Liver (tissue), 9 donors: ENCODE measurements around the gene NCKIPSD. TPM values are rescaled to one million over a fixed set of nuclear protein-coding genes. Genes with fewer than 3 reads are reported as not detected.

Source experiments
- DNase-seq: peaks from one replicate; pipeline ENCODE4 v3.0.0-alpha.2; 2017; ENCODE audit warnings: low spot score
- H3K27ac ChIP-seq, 2 donors: one replicate each; pipeline ENCODE4 v1.7.0; 2013; ENCODE audit warnings: inconsistent platforms in 2 of 2, low read length in 2 of 2, control low read depth in 1 of 2, low read depth in 1 of 2, mild to moderate bottlenecking in 1 of 2
- H3K27me3 ChIP-seq, 4 donors: one replicate each; pipeline versions ENCODE4 v1.6.1 to v1.7.0; 2013; ENCODE audit warnings: low read length in 3 of 4, inconsistent platforms in 1 of 4, mild to moderate bottlenecking in 1 of 4, moderate library complexity in 1 of 4; ENCODE audit not compliant: control insufficient read depth in 4 of 4, insufficient read depth in 4 of 4
- H3K36me3 ChIP-seq, 4 donors: one replicate each; pipeline versions ENCODE4 v1.6.1 to v1.7.0; 2013; ENCODE audit warnings: low read length in 3 of 4, mild to moderate bottlenecking in 3 of 4, low read depth in 1 of 4, moderate library complexity in 1 of 4; ENCODE audit not compliant: control insufficient read depth in 4 of 4, insufficient read depth in 3 of 4
- H3K4me1 ChIP-seq, 4 donors: one replicate each; pipeline versions ENCODE4 v1.6.1 to v1.7.0; 2013; ENCODE audit warnings: low read length in 3 of 4, mild to moderate bottlenecking in 3 of 4, moderate library complexity in 1 of 4; ENCODE audit not compliant: control insufficient read depth in 4 of 4, insufficient read depth in 4 of 4
- H3K4me3 ChIP-seq, 3 donors: one replicate each; pipeline versions ENCODE4 v1.6.1 to v1.7.0; 2013; ENCODE audit warnings: low read length in 3 of 3, control low read depth in 1 of 3, low read depth in 1 of 3, mild to moderate bottlenecking in 1 of 3
- H3K9ac ChIP-seq, 2 donors: one replicate each; pipeline ENCODE4 v1.7.0; 2013; ENCODE audit warnings: low read length in 2 of 2, mild to moderate bottlenecking in 2 of 2, moderate library complexity in 2 of 2, control low read depth in 1 of 2, low read depth in 1 of 2
- H3K9me3 ChIP-seq, 4 donors: one replicate each; pipeline versions ENCODE4 v1.6.1 to v1.7.0; 2013; ENCODE audit warnings: low read length in 3 of 4; ENCODE audit not compliant: control insufficient read depth in 4 of 4
- EGR1 ChIP-seq, 2 donors: IDR thresholded peaks; 2 replicates each; pipeline ENCODE4 v1.6.1; 2016 to 2018; ENCODE audit warnings: antibody characterized with exemption in 2 of 2, low read depth in 2 of 2
- FOXA1 ChIP-seq: IDR thresholded peaks from 2 replicates; pipeline ENCODE4 v1.6.1; 2016; ENCODE audit warnings: antibody characterized with exemption
- FOXA2 ChIP-seq: IDR thresholded peaks from 2 replicates; pipeline ENCODE4 v1.6.1; 2016; ENCODE audit warnings: antibody characterized with exemption
- GABPA ChIP-seq, 2 donors: IDR thresholded peaks in 1 of 2; conservative IDR thresholded peaks in 1 of 2; 2 replicates each; pipeline ENCODE4 v1.6.1; 2016; ENCODE audit warnings: antibody characterized with exemption in 2 of 2, mild to moderate bottlenecking in 1 of 2, moderate library complexity in 1 of 2
- HNF4A ChIP-seq, 2 donors: conservative IDR thresholded peaks; 2 replicates each; pipeline ENCODE4 v1.6.1; 2016; ENCODE audit warnings: antibody characterized with exemption in 2 of 2, mild to moderate bottlenecking in 2 of 2
- HNF4G ChIP-seq: IDR thresholded peaks from 2 replicates; pipeline ENCODE4 v1.6.1; 2016; ENCODE audit warnings: antibody characterized with exemption
- NR2F2 ChIP-seq: IDR thresholded peaks from 2 replicates; pipeline ENCODE4 v1.6.1; 2016; ENCODE audit warnings: antibody characterized with exemption
- RAD21 ChIP-seq, 2 donors: IDR thresholded peaks; 2 replicates each; pipeline ENCODE4 v1.6.1; 2016; ENCODE audit warnings: antibody characterized with exemption in 2 of 2, mild to moderate bottlenecking in 2 of 2
- RXRA ChIP-seq, 2 donors: IDR thresholded peaks; 2 replicates each; pipeline ENCODE4 v1.6.1; 2017 to 2018; ENCODE audit warnings: antibody characterized with exemption in 2 of 2, mild to moderate bottlenecking in 1 of 2
- SP1 ChIP-seq: IDR thresholded peaks from 2 replicates; pipeline ENCODE4 v1.6.1; 2018; ENCODE audit warnings: antibody characterized with exemption, mild to moderate bottlenecking
- TAF1 ChIP-seq: conservative IDR thresholded peaks from 2 replicates; pipeline ENCODE4 v1.6.1; 2016; ENCODE audit warnings: antibody characterized with exemption, mild to moderate bottlenecking
- YY1 ChIP-seq: IDR thresholded peaks from 2 replicates; pipeline ENCODE4 v1.6.1; 2016; ENCODE audit warnings: antibody characterized with exemption, mild to moderate bottlenecking
- WGBS: extraction: QIAGEN DNeasy Blood & Tissue Kit; methylation state at CpG from one replicate; pipeline ENCODE4 v1.1.7; 2013; 5-methylcytosine and 5-hydroxymethylcytosine counted together
- polyA plus RNA-seq, 2 donors: library from polyadenylated mRNA; stranded (reverse) in 1 of 2; unstranded in 1 of 2; fragments of 200-250 nt in 1 of 2; fragments of >200 nt in 1 of 2; fragmentation: Nextera tagmentation in 1 of 2; extraction: Ambion mirVana in 1 of 2; gene quantifications; one replicate each; pipeline versions ENCODE4 v1.2.1 to v1.2.3, GENCODE V29; 2013 to 2015
- total RNA-seq, 2 donors: library from RNA; depleted of rRNA; stranded (reverse); fragments of >200 nt; gene quantifications; one replicate each; pipeline ENCODE4 v1.2.3, GENCODE V29; 2014
- TF ChIP-seq, protein P1 (sequence below): IDR thresholded peaks from 2 replicates; pipeline ENCODE4 v1.6.1; 2016; ENCODE audit warnings: antibody characterized with exemption
- TF ChIP-seq, protein P2 (sequence below): IDR thresholded peaks from 2 replicates; pipeline ENCODE4 v1.6.1; 2016; ENCODE audit warnings: antibody characterized with exemption, mild to moderate bottlenecking
- TF ChIP-seq, protein P3 (sequence below): fragments of 150-350 bp; IDR thresholded peaks from 2 replicates; pipeline ENCODE4 v1.5.1; 2017; ENCODE audit warnings: improper control_type of control experiment, low read depth, low read length; ENCODE audit not compliant: missing input control
- TF ChIP-seq, protein P4 (sequence below): IDR thresholded peaks from 2 replicates; pipeline ENCODE4 v1.6.1; 2016; ENCODE audit warnings: antibody characterized with exemption
- donor health status: healthy.
- donor health status: healthy.
- donor health status: healthy.
- donor health status: healthy.
- donor health status: healthy.

The NCKIPSD gene
- total and polyA plus RNA-seq, 4 donors: 5.9 to 12.9 (median 8.7) TPM

DNA sequence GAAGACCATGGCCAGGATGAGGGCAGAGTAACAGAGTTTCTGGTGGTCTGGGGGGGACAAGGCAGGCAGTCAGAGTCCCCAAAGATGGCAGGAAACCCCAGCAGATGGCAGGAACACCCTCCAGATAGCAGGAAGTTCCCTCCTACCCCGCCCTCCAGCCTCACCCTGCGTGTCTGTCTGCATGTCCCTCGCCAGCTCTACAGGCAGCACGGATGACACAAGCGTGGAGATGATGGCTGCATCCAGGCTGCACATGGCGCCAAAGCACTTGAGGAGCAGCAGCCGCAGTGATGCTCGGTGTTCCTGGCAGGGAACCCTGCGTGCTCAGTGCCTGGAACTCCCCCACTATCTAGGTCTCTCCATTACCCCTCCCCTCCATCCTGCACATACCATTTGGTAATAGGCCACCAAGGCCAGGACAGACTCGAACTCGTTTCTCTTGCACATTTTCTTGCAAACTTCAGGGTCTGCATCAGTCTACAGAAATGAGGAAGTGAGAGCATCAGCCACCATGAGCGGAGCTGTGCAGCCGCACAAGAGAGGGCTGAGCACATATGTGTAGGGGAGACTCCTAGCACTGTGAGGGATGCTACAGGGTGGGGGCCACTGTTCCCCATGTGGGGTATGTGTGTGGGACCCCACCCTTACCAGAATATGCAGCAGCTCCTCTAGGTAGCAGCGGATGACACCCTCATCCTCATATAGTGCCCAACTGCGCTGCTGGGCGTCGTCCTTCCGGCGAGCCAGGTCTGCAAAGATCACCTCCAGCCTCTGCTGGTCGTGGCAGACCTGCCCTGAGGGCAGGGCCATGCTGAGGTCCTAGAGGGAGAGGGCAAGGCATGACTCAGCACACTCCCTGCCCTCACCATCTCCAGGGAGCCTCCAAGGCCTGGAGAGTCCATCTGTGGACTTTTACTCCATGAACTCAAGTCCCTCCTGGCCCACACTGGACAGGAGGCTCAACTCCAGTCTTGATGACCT is 6.0 kb downstream of the NCKIPSD start:
- Histone ChIP-seq H3K27ac (no peak overlapping the region), H3K9ac (no peak overlapping the region), H3K4me3 (no peak overlapping the region), H3K36me3 (peaks cover 12 to 56% (median 20%) of the 10 kb centered on the region in 4 donors), H3K27me3 (no peaks in the 10 kb centered on the region), H3K4me1 (peaks cover 2 to 20% (median 16%) of the 10 kb centered on the region in 4 donors), H3K9me3 (no peaks in the 10 kb centered on the region)
- 93% methylated on average over 20 of the region's 20 CpGs for WGBS
- TF ChIP-seq HNF4A (conservative IDR thresholded peaks at IDR 0.05) (no peak), RAD21 (IDR thresholded peaks at IDR 0.05) (no peak), HNF4G (no peak), SP1 (no peak), NR2F2 (no peak), YY1 (no peak)
- TF ChIP-seq, protein P1, sequence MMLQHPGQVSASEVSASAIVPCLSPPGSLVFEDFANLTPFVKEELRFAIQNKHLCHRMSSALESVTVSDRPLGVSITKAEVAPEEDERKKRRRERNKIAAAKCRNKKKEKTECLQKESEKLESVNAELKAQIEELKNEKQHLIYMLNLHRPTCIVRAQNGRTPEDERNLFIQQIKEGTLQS: no peak
- TF ChIP-seq, protein P2, sequence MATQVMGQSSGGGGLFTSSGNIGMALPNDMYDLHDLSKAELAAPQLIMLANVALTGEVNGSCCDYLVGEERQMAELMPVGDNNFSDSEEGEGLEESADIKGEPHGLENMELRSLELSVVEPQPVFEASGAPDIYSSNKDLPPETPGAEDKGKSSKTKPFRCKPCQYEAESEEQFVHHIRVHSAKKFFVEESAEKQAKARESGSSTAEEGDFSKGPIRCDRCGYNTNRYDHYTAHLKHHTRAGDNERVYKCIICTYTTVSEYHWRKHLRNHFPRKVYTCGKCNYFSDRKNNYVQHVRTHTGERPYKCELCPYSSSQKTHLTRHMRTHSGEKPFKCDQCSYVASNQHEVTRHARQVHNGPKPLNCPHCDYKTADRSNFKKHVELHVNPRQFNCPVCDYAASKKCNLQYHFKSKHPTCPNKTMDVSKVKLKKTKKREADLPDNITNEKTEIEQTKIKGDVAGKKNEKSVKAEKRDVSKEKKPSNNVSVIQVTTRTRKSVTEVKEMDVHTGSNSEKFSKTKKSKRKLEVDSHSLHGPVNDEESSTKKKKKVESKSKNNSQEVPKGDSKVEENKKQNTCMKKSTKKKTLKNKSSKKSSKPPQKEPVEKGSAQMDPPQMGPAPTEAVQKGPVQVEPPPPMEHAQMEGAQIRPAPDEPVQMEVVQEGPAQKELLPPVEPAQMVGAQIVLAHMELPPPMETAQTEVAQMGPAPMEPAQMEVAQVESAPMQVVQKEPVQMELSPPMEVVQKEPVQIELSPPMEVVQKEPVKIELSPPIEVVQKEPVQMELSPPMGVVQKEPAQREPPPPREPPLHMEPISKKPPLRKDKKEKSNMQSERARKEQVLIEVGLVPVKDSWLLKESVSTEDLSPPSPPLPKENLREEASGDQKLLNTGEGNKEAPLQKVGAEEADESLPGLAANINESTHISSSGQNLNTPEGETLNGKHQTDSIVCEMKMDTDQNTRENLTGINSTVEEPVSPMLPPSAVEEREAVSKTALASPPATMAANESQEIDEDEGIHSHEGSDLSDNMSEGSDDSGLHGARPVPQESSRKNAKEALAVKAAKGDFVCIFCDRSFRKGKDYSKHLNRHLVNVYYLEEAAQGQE: no peak
- DNase-seq: no peak

DNA sequence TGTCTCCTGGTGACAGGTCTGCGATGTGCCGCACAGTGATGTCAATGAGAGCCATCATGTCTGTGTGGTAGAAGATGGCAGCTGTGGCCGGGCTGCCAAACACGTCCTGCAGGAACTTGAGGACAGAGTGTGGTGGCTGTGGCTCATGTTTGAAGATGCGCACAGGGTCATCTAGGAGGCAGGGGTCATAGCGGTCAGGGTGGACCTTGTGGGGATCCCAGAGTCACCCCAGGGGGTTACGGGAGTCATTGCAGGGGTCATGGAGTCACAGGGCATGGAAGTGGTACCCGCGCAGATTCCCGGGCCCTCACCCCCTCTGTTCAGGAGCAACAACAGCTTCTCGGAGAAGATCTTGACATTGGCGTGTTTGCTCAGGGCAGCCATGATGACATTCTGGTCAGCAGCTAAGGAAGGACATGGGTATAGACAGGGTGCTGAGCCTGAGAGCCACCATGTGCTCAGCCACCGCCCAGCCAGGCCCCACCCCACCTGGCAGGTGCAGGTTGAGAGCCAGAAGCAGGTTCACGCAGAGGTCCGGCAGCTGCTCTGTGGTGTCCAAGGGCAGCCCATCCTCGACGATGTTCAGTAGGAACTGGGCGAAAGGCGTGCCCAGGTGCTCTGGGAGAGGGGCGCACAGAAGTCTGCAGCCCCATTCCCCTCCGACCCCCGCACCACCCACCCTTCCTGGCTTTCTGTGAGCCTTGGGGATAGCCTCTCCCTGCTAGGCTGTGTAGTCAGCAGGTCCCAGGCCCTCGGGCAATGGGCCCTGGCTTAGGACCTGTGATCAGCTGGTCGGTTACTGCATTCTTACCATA is 6.9 kb downstream of the NCKIPSD start:
- 95% methylated on average over 24 of the region's 24 CpGs for WGBS
- Histone ChIP-seq H3K27me3 (no peaks in the 10 kb centered on the region), H3K4me1 (peaks cover 0 to 13% (median 8%) of the 10 kb centered on the region in 4 donors), H3K27ac (no peak overlapping the region), H3K4me3 (no peak overlapping the region), H3K36me3 (peaks cover 12 to 64% (median 20%) of the 10 kb centered on the region in 4 donors), H3K9ac (no peak overlapping the region), H3K9me3 (no peaks in the 10 kb centered on the region)
- DNase-seq: no peak
- TF ChIP-seq FOXA1 (no peak), YY1 (no peak), RXRA (IDR thresholded peaks at IDR 0.05) (no peak), FOXA2 (no peak), RAD21 (IDR thresholded peaks at IDR 0.05) (no peak), TAF1 (no peak), EGR1 (IDR thresholded peaks at IDR 0.05; ENCODE audit: low read depth in 2 of 2) (no peak), HNF4A (conservative IDR thresholded peaks at IDR 0.05) (no peak), SP1 (no peak), GABPA (IDR thresholded peaks at IDR 0.05 in 1 of 2, conservative IDR thresholded peaks at IDR 0.05 in 1 of 2) (no peak)
- TF ChIP-seq, protein P3, sequence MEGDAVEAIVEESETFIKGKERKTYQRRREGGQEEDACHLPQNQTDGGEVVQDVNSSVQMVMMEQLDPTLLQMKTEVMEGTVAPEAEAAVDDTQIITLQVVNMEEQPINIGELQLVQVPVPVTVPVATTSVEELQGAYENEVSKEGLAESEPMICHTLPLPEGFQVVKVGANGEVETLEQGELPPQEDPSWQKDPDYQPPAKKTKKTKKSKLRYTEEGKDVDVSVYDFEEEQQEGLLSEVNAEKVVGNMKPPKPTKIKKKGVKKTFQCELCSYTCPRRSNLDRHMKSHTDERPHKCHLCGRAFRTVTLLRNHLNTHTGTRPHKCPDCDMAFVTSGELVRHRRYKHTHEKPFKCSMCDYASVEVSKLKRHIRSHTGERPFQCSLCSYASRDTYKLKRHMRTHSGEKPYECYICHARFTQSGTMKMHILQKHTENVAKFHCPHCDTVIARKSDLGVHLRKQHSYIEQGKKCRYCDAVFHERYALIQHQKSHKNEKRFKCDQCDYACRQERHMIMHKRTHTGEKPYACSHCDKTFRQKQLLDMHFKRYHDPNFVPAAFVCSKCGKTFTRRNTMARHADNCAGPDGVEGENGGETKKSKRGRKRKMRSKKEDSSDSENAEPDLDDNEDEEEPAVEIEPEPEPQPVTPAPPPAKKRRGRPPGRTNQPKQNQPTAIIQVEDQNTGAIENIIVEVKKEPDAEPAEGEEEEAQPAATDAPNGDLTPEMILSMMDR: no peak
- TF ChIP-seq, protein P4, sequence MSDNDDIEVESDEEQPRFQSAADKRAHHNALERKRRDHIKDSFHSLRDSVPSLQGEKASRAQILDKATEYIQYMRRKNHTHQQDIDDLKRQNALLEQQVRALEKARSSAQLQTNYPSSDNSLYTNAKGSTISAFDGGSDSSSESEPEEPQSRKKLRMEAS: no peak
- TF ChIP-seq, protein P2: no peak
- TF ChIP-seq, protein P1: no peak
